ENCODE data around the gene ZNF683. TPM values are rescaled to one million over a fixed set of nuclear protein-coding genes. Genes with fewer than 3 reads are reported as not detected.

ZNF683 gene
- total and polyA plus RNA-seq, 9 of the 15 experiments (the other 6 are each of a cell fraction or from before 2014, with no cell fraction given): not detected

GRCh38 chr1:26399034-26399433 is 26.5 kb upstream of the ZNF683 start:
- H2AFZ ChIP-seq (ENCODE audit: low read depth, low read length): no peak overlapping the region
- no peak for TF ChIP-seq PRPF4 (IDR thresholded peaks at IDR 0.05; ENCODE audit: insufficient read depth, low read depth, low read length, poor library complexity, severe bottlenecking)
- TF ChIP-seq, protein P1, sequence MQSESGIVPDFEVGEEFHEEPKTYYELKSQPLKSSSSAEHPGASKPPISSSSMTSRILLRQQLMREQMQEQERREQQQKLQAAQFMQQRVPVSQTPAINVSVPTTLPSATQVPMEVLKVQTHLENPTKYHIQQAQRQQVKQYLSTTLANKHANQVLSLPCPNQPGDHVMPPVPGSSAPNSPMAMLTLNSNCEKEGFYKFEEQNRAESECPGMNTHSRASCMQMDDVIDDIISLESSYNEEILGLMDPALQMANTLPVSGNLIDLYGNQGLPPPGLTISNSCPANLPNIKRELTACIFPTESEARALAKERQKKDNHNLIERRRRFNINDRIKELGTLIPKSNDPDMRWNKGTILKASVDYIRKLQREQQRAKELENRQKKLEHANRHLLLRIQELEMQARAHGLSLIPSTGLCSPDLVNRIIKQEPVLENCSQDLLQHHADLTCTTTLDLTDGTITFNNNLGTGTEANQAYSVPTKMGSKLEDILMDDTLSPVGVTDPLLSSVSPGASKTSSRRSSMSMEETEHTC (IDR thresholded peaks at IDR 0.05): no peak
- no peak for TF ChIP-seq ZNF764 (CRISPR knock-in tag; IDR thresholded peaks at IDR 0.05; ENCODE audit: low read depth)
- TF ChIP-seq ELF4 (CRISPR knock-in tag; IDR thresholded peaks at IDR 0.05): no peak
- no peak for TF ChIP-seq ZC3H4 (CRISPR knock-in tag; IDR thresholded peaks at IDR 0.05; ENCODE audit: borderline replicate concordance)
- no peak for TF ChIP-seq SMARCC2 (IDR thresholded peaks at IDR 0.05; ENCODE audit: low read depth)
- no peak for TF ChIP-seq SAP30 (IDR thresholded peaks at IDR 0.05; ENCODE audit: borderline replicate concordance, insufficient read depth, low read depth, low read length, poor library complexity, severe bottlenecking)
- TF ChIP-seq MAFK (IDR thresholded peaks at IDR 0.05; ENCODE audit: low read length): no peak
- TF ChIP-seq KLF16 (IDR thresholded peaks at IDR 0.05): no peak
- TF ChIP-seq KDM2B (CRISPR knock-in tag; IDR thresholded peaks at IDR 0.05): no peak
- no peak for TF ChIP-seq MBD2 (IDR thresholded peaks at IDR 0.05; ENCODE audit: borderline replicate concordance, low read depth)
- TF ChIP-seq HIVEP1 (CRISPR knock-in tag; IDR thresholded peaks at IDR 0.05): no peak
- TF ChIP-seq RFX7 (CRISPR knock-in tag; IDR thresholded peaks at IDR 0.05): no peak
- TF ChIP-seq ZNF133 (CRISPR knock-in tag; IDR thresholded peaks at IDR 0.05): no peak
- TF ChIP-seq ZFP1 (CRISPR knock-in tag; IDR thresholded peaks at IDR 0.05): no peak
- TF ChIP-seq, protein P2, sequence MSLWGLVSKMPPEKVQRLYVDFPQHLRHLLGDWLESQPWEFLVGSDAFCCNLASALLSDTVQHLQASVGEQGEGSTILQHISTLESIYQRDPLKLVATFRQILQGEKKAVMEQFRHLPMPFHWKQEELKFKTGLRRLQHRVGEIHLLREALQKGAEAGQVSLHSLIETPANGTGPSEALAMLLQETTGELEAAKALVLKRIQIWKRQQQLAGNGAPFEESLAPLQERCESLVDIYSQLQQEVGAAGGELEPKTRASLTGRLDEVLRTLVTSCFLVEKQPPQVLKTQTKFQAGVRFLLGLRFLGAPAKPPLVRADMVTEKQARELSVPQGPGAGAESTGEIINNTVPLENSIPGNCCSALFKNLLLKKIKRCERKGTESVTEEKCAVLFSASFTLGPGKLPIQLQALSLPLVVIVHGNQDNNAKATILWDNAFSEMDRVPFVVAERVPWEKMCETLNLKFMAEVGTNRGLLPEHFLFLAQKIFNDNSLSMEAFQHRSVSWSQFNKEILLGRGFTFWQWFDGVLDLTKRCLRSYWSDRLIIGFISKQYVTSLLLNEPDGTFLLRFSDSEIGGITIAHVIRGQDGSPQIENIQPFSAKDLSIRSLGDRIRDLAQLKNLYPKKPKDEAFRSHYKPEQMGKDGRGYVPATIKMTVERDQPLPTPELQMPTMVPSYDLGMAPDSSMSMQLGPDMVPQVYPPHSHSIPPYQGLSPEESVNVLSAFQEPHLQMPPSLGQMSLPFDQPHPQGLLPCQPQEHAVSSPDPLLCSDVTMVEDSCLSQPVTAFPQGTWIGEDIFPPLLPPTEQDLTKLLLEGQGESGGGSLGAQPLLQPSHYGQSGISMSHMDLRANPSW (CRISPR knock-in tag; IDR thresholded peaks at IDR 0.05): no peak
- no peak for FAIRE-seq
- H3K4me2 ChIP-seq (ENCODE audit: insufficient read depth, low read length): no peak overlapping the region
- H3K9me1 ChIP-seq (ENCODE audit: control insufficient read depth, insufficient read depth, low read length): no peaks in the 10 kb centered on the region
- WGBS (ENCODE audit: insufficient coverage, low coverage, missing lambda C conversion rate): 7% methylated on average over 3 of the region's 3 CpGs
- no peaks in the 10 kb centered on the region for H3K79me2 ChIP-seq (ENCODE audit: control insufficient read depth, insufficient read depth, low read length)
- H4K20me1 ChIP-seq (replicated peaks; ENCODE audit: control insufficient read depth, insufficient read depth, low read length): no peaks in the 10 kb centered on the region
- no peak overlapping the region for H3K4me3 ChIP-seq
- CTCF ChIA-PET (ENCODE audit: low intra/inter-chr PET ratio): no interaction called here
- no peak overlapping the region for H3K9ac ChIP-seq (ENCODE audit: insufficient read depth in 1 of 2, low read depth in 2 of 2, low read length in 2 of 2)
- no peaks in the 10 kb centered on the region for H3K9me3 ChIP-seq (replicated peaks; ENCODE audit: control insufficient read depth, insufficient read depth, low read depth, low read length)
- H3K36me3 ChIP-seq (ENCODE audit: control insufficient read depth, insufficient read depth, low read length): no peaks in the 10 kb centered on the region
- POLR2A ChIA-PET: no interaction called here
- ATAC-seq: no peak
- in situ Hi-C loops (cut with MboI) (no loop called here), intact Hi-C loops (cut with micrococcal nuclease) (no loop called here)
- DNase-seq (ENCODE audit: extremely low read depth in 1 of 4, low spot score in 3 of 4): no peak
- H3K27ac ChIP-seq (ENCODE audit: extremely low read depth, low read depth, low read length): no peak overlapping the region
- peaks cover 4 to 11% of the 10 kb centered on the region in 2 experiments; a peak in 3 of 5 replicates for H3K27me3 ChIP-seq (ENCODE audit: control insufficient read depth in 2 of 2, insufficient read depth in 2 of 2, low read length in 2 of 2)
- no TSS peak for BruUV-seq (replicated peaks)
- H3K4me1 ChIP-seq (replicated peaks in 1 of 2; ENCODE audit: control insufficient read depth in 2 of 2, insufficient read depth in 2 of 2, low read length in 2 of 2): peaks cover 0 to 3% of the 10 kb centered on the region in 2 experiments; a peak in 2 of 5 replicates
